Fibroblast of villous mesenchyme (primary cell): Measurements from ENCODE around the gene ADAMTS12. TPM values are rescaled to one million over a fixed set of nuclear protein-coding genes. Genes with fewer than 3 reads are reported as not detected.
A peak's percentile ranks its signal among the peaks of the same experiment; 100 is the strongest.

Source experiments
- DNase-seq: peaks from one replicate; pipeline ENCODE4 v3.0.0-alpha.2; 2010; ENCODE audit warnings: low read depth
- H3K4me3 ChIP-seq: 2 replicates; pipeline ENCODE4 v1.5.1; 2011; ENCODE audit warnings: low read depth, mild to moderate bottlenecking, low read length
- total RNA-seq: library from RNA; depleted of rRNA; stranded (reverse); fragments of >200 nt; gene quantifications from 2 replicates; pipeline ENCODE4 v1.2.3, GENCODE V29; 2012
- TF ChIP-seq, protein P1 (sequence below): IDR thresholded peaks from 2 replicates; pipeline ENCODE4 v1.5.1; 2012; ENCODE audit warnings: low read depth, mild to moderate bottlenecking, low read length; ENCODE audit not compliant: insufficient read depth

ADAMTS12 gene
- total RNA-seq, 1 donor, result 94.1 TPM

- DNase-seq, result peak; percentile 51
- TF ChIP-seq, protein P1, sequence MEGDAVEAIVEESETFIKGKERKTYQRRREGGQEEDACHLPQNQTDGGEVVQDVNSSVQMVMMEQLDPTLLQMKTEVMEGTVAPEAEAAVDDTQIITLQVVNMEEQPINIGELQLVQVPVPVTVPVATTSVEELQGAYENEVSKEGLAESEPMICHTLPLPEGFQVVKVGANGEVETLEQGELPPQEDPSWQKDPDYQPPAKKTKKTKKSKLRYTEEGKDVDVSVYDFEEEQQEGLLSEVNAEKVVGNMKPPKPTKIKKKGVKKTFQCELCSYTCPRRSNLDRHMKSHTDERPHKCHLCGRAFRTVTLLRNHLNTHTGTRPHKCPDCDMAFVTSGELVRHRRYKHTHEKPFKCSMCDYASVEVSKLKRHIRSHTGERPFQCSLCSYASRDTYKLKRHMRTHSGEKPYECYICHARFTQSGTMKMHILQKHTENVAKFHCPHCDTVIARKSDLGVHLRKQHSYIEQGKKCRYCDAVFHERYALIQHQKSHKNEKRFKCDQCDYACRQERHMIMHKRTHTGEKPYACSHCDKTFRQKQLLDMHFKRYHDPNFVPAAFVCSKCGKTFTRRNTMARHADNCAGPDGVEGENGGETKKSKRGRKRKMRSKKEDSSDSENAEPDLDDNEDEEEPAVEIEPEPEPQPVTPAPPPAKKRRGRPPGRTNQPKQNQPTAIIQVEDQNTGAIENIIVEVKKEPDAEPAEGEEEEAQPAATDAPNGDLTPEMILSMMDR, result no peak
- H3K4me3 ChIP-seq, result no peak overlapping the region
Observed at GRCh38 chr5:33649549-33650482, 242.0 kb downstream of the ADAMTS12 start.

DNA sequence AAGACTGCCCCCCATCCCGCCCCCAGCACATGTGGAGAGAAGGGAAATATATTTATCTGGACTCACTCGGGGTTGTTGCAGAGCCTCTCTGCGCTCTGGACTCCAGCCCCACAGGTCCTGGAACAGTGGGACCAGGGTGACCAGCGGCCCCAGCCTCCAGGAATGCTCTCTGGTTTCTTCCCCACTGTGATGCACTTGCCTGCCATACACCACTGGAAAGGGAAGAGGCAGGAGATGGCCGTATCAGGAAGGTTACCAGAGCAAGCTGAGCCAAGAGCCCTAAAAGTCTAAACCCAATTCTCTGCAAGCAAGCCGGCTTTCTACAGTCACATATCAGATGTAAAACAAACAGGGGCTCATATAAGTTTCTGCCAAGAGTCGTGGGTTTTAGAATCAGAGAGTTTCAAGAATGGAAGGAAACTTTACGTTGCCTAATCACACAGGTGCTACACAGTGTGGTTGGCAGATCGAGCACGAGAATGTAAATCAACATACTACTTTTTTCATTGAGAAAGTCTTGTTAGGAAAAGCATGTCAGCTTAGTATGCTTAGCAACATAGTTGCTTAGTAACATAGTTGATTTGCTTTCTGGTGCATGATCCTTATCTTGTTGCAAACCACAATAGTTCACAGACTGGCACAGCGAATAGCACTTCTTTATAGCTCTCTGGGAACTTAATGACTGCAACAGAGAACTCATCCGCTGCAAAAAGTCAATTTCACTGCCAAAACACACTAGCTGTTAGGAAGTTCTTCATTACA lies 249.9 kb downstream of the ADAMTS12 start:
- no peak overlapping the region for H3K4me3 ChIP-seq
- peak; percentile 75 for DNase-seq
- TF ChIP-seq, protein P1, result no peak

- TF ChIP-seq, protein P1, result no peak
- DNase-seq, result no peak
- H3K4me3 ChIP-seq, result no peak overlapping the region
Observed at GRCh38 chr5:33639474-33639873, 252.3 kb downstream of the ADAMTS12 start.

GRCh38 chr5:33637011-33637410 lies 254.8 kb downstream of the ADAMTS12 start:
- DNase-seq, result no peak
- no peak overlapping the region for H3K4me3 ChIP-seq
- TF ChIP-seq, protein P1, result no peak

DNA sequence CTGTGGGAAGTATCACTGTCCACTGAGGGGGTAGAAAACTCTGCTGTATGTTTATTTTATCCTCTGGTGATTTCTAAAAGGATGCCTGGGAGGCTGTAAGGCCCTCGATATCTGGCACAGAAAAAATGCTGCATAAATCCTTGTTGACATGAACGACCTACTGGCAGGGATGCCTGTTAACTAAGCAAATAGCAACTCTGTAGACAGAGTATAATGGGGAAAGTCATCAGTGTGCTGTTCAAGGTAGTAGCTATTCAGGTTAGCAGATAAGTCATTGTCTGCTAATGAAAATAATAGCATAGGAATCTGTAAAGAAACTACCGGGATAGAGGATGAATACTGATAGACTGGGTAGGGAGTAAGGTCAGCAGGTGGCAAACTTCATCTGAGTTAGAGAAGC lies 256.2 kb downstream of the ADAMTS12 start:
- H3K4me3 ChIP-seq, result no peak overlapping the region
- DNase-seq, result no peak
- TF ChIP-seq, protein P1, result no peak

GRCh38 chr5:33633699-33634098 lies 258.1 kb downstream of the ADAMTS12 start:
- DNase-seq, result no peak
- TF ChIP-seq, protein P1, result no peak
- H3K4me3 ChIP-seq, result no peak overlapping the region
